NCI-H2171 treated with DMSO at 0.1 percent for 48 hours (cell line): ENCODE data around the gene GNB3.
"Not testable (repeated sequence)": the region's sequence is repeated elsewhere in the genome, so short reads cannot be mapped to it uniquely, and the experiment has no call there.

ENCODE experiments used
- DNase-seq: peaks from one replicate; lab custom pipeline; 2025; lab: John Stamatoyannopoulos, UW

GNB3 gene

GRCh38 chr12:6883683-6884082, 43.0 kb downstream of the GNB3 start:
- DNase-seq, result no peak

GRCh38 chr12:6884539-6884938, 43.8 kb downstream of the GNB3 start:
- no peak for DNase-seq

- DNase-seq, result not testable (repeated sequence)
These were observed 45.7 kb downstream of the GNB3 start for GRCh38 chr12:6886206-6886999.

GRCh38 chr12:6887460-6887859, 46.7 kb downstream of the GNB3 start:
- no peak for DNase-seq

DNA sequence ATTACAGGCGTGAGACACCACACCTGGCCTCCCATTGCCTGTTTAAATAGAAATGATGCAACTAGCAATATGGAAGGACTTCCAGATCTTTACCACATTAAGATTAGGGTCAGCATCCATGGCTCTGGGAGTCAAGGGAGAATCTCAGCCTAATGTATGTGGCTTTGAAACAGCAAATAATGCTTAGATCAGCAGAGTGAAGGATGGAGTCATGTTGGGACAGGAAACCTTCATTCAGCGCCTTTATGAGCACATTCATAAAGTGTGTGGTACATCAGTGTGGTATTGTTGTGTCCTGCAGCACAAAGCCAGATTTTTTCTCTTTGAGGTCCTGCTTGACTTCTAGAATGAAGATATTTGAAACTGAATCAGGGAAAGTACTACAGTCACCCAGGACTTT, 47.6 kb downstream of the GNB3 start:
- no peak for DNase-seq

GRCh38 chr12:6888794-6889193, 48.1 kb downstream of the GNB3 start:
- not testable (repeated sequence) for DNase-seq

DNA sequence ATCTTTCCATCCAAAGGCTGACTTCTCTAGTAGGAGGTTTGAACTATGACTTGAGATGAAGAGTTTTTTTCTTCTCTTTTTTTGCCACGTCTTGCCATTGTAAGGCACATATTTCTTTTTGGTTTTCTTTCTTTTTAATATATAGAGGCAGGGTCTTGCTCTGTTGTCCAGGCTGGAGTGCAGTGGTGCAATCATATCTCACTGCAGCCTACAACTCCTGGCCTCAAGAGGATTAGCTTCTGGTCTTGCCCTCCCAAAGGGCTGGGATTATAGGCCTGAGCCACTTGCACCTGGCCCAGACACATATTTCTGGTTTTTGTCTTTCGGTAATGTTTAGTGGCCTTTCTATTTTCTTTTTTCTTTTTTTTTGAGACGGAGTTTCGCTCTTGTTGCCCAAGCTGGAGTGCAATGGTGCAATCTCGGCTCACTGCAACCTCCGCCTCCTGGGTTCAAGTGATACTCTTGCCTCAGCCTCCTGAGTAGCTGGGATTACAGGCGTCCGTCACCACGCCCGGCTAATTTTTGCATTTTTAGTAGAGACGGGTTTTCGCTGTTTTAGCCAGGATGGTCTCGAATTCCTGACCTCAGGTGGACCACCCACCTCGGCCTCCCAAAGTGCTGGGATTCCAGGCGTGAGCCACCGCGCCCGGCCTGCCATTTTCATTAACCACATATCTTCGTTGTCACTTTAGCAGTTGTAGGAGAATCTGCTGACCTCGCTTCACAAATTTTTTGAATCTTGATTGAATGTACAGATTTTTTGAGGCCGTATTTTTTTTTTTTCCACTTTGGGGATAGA, 49.2 kb downstream of the GNB3 start:
- not testable (repeated sequence) for DNase-seq

- DNase-seq, result peak; percentile 100
These were observed 50.3 kb downstream of the GNB3 start for GRCh38 chr12:6890789-6891645.

DNA sequence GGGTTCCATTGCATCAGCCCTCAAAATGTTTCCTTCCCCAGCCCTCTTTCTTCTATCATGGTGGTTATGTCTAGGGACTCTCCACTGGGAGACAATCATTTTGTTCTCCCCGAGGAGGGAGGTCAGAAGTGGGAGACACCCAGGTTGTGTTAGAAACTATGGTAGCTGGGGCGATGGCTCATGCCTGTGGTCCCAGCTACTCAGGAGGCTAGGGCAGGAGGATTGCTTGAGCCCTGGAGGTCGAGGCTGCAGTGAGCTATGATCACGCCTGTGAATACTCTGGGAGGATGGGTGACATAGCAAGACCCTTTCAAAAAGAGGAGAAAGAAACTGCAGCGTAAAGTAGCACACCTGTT, 50.9 kb downstream of the GNB3 start:
- DNase-seq, result no peak

GRCh38 chr12:6892683-6893082, 52.0 kb downstream of the GNB3 start:
- not testable (repeated sequence) for DNase-seq

- no peak for DNase-seq
These were observed 53.6 kb downstream of the GNB3 start for GRCh38 chr12:6894321-6894720.
